HG03103 (cell line): ENCODE results near the gene GAB4.

Experiments
- ATAC-seq: cut with Tn5 transposase; IDR thresholded peaks from one replicate; pipeline ENCODE4 v1.9.1; 2021; ENCODE audit warnings: low read depth; ENCODE audit not compliant: unreplicated experiment

GAB4 gene

DNA sequence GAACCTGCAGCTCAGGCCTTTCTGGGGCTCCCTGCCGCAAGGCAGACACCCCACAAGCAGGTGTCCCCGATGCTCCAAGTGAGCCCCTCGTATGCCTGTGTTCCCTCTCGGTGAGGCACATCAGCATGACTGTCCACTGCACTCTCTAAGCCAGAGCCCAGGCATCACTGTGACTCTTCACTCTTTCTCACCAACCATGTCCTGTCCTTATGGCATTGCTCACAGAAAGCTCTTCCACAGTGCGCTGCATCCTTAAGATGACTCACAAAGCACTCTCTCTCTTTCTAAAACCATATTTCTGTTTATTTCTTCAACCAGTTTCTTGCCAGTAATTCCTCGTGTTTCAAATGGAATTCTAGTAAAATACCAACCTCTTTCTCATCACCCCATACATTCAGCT, 18.1 kb downstream of the GAB4 start:
- no peak for ATAC-seq

DNA sequence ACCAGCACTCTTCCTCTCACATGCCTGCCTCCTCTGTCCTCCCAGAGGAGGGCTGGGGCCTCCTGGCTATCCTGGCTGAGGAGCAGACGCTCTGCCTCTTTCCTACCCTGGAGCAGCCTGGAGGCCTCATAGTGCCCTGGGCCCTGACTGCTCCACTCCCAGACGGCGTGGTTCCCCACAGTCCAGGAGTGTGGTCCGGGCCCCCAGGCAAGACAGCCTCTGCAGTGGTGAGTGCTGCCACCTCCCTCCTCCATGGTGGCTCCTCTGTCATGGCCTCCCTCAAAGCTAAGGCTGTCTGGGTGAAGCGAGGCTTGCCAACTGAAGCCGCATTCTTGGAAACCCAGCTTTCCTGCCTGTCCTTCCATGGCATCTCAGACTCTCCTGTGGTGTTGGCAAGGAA, 19.8 kb downstream of the GAB4 start:
- ATAC-seq: no peak

DNA sequence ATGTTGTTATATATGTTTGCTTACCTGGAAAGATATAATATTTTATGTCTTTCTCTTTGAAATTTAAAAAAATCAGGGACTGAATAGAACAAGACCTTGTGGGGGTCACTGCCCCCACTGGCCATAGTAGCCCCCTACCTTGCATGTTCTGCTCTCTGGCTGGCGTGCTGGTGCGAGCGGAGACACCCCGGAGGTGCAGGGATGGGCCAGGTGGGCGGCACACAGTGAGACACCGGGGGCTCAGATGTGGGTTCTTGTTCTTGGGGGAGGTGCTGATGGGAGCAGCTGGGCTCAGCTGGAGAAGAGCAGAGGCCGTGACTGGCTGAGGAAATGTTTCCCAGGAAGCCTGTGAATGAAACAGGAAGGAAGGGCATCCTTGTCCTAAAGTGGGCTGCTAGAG, 20.2 kb downstream of the GAB4 start:
- no peak for ATAC-seq

DNA sequence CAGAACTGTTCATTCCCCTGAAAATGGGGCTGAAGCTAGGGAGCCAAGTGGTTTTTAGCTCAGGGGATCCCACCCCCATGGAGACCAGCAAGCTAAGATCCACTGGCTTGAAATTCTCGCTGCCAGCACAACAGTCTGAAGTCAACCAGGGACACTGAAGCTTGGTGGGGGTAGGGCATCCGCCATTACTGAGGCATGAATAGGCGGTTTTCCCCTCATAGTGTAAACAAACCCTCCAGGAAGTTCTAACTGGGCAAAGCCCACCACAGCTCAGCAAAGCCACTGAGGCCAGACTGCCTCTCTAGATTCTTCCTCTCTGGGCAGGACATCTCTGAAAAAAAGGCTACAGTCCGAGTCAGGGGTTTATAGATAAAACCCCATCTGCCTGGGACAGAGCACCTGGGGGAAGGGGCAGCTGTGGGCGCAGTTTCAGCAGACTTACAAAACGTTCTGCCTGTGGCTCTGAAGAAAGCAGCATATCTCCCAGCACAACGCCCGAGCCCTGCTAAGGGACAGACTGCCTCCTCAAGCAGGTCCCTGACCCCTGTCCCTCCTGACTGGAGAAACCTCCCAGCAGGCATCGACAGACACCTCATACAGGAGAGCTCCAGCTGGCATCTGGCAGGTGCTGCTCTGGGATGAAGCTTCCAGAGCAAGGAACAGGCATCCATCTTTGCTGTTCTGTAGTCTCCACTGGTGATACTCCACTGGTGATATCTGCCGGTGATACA, 32.7 kb downstream of the GAB4 start:
- ATAC-seq: no peak

DNA sequence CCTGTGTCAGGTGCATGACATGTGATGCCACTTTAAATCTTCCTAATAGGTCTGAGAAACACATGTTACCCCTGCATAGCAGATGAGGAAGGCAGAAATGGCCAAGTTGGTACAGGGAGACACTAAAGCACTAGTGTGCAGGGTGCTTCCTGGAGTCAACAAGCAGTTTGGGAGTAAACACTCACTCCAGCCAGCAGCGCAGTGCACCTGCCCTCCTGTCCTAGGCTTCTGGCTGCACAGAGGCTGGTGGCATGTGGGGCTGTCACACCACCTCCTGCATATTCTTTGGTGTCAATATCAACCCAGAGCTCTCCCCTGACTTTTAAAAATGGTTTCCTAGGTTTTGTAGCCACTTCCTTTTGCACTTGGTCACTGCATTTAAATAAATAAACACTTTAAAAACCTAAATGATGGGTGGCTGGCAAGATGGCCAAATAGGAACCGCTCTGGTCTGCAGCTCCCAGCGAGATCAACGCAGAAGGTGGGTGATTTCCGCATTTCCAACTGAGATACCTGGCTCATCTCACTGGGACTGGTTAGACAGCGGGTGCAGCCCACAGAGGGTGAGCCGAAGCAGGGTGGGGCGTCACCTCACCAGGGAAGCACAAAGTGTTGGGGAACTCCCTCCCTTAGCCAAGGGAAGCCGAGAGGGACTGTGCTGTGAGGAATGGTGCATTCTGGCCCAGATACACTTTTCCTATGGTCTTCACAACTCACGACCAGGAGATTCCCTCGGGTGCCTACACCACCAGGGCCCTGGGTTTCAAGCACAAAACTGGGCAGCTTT, 33.5 kb downstream of the GAB4 start:
- ATAC-seq: no peak

DNA sequence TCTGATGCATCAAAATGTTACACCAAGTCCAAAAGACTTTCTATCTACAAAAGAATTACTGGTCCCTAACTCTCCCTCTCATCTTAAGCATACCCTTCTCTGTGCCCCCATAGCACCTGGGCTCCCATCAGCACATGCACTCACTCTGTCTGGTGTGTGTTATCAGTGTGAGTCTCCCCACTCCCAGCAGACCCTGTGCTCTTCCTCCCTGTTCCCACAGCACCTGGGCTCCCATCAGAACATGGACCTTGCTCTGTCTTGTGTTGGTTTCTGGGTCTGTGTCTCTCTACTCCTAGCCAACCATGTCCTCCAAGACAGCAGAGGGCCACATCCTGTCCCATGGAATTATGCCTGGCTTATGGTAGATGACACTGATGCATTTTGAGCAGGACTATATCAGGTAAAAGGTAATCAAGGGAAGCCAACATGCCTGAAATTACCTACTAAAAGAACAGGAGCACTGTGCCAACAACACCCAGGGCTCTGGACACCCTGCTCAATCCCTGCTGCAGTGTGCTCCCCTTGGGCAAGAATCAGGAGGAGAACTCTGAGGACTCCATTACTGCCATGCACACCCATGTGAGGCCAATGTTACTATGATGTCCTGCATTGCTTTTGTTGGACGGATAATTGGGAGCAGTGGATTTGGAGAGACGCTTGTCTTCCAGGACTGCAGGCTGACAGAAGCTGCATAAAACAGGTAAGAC, 34.3 kb downstream of the GAB4 start:
- ATAC-seq: no peak

DNA sequence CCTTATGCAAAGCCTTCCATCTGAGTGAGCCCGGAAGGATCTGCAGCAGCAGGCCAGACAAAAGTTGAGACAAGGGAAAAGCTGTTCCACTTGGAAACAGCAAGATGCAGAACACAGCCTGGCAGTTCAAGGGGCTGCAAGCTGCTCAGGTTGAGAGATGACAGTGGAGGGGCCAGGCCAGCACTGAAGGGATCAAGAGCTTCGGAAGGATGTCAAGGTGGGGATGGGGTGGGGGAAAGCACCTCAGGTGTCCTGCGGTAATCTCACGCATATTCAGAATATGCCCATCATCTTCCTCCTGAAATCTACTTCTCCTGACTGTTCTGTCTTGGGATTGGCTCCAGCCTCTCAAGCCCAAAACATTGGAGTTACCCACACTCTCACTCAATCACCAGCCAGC, 35.7 kb downstream of the GAB4 start:
- no peak for ATAC-seq

DNA sequence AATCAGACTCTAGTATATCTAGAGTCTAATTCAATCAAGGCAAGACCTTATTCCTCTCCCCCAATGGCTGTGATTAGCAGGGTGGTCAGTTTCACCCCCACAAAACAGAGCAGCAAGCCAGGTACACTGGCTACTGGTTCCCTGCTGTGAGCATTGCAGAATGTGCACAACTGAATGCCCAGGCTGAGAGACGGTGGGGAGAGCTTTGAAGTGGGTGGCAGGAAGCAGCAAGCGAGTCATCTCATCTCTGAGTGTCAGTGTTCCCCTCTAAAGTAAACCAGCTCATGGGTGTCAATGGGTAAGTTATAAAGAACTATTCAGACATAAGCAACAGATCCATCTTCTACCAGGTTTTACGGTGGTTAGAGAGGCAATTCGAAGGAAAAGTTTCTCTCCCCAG, 37.6 kb downstream of the GAB4 start:
- no peak for ATAC-seq

DNA sequence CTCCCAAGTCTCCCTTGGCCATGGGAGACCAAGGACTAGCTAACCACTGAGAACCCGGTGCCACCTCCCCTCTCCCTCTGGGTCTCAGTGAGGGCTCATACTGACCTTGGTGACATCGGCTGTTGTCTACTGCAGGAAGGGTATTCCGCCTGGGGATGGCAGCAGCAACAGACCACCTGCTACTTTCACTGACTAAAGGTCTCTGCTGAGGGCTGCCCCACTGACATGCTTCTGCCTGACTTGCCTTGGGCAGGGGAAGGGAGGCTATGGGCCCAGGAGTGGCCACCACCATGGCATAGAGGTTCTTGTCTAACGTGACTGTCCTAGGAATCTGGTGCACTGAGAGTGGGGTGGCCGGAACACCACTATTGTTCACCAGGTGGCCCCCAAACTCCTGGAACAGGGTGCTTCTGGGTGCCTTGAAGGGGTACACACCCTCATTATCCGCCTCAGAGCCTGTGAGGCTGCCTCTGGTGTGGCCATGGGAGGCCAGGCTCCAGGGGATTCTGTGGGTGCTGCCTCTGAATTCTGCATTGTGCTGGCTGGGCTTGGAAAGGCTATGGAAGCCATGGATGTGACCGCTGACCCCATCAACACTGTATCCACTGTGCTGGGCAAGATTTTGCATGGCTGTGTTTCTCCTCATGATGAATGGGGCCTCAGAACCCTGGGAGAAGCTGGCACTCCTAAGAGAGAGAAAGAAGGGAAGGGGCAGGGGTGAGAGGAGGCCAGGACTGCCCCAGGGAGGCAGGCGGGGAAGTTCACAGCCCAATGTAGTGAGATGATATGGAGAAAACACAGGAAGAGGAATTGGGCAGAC, 38.3 kb downstream of the GAB4 start:
- no peak for ATAC-seq

DNA sequence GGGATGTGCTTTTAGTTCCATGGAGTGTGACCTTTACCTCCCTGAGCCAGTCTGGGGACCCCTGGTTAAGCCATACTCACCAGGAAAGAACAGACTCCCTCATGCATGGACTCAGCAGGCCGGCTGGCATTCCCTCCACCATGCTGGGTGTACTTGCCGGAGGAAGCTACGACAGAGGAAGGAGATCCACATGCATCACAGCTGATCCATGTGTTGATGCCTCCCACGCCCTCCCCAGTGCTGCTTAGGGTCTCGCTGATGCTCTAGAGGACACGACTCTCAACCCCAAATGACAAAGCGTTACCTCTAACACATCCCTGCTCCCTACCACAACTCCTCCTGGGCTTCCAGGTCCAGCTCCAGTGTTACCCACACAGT, 39.8 kb downstream of the GAB4 start:
- ATAC-seq: no peak

DNA sequence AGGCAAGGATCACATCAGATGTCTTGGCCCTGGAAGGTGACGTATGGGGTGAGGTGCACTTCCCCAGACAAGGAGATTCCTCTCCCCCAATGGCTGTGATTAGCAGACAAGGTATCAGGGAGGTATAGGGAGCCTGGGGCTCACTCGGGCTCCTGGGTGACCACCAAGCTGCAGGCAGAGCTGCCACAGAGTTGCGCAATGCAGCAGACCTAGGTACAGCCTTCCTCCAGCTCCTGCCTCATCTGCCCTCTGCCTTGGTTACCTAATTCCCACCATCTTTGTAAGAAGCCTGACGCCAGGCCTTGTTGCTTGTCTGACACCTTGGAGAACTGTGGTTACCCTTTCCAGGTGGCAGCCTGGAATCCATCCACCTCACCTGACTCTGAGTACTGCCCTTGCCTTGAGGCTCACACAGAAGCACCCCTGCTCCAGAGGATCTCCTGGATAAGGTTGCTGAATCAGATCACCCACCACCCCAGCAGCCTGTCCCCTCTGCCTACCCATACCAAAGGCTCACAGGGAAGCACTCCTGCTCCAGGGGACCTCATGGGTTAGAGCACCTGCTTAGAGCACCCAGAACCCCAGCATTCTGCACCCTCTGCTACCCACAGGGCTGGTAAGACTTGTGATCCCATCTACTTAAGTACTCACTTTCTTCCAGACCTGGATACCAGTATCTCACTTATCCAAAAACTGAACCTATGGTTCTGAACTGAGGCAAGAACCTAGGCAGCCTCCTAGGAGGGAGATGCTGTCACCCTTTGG, 40.4 kb downstream of the GAB4 start:
- no peak for ATAC-seq

DNA sequence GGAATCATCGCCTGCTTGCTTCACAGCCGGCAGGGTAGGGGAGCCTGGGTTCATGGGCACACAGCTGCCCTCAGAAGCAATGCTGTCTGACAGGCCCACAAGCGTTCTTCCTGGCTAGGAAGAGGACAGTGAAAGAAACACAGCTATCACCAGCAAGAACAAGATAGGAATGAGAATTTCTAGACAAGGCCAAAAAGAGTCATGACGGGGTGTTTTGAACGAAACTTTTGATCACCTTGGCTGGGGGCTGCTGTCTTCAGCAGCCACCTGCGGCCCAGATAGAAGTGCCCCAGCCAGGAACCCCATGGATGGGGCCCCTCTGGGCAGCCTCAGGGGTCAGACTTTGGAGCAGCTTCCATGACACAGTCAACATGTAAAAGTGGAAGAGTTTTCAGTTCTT, 41.8 kb downstream of the GAB4 start:
- ATAC-seq: no peak

DNA sequence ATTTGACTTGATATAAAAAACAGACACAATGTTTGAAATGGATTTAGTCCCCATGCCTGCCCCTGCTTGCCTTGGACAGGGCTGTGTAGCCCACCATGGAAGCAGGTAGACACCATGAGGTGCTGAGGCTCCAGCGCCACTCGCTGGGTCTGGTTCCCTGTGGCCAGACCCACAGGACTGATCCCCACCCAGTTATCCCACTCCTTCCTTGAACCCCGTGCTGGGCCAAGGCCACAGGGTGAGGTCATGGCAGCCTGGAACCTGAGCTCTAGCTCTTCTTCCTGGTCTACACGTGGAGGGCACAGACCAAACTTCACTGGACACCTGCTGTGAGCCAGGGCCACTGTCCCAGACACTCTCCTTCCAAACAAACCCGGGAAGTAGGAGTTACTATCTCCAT, 42.5 kb downstream of the GAB4 start:
- ATAC-seq: no peak

DNA sequence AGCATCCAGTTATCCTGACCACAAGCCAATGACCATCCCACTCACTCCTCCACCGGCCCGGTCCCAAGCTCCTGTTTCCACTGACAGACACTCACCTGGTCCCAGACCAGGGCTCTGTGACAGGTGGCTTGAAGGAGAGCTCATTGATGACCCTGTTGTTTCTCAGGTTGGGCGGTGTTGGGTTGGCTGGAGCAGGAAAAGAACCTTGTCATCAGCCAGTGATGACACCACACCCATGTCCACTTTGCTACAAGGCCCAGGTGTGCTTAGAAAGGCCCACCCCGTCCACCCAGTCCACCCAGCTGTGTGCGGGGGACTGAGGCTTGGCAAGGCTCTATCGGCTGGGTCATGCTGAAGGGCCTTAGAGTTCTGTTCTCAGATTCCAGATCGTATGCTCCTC, 42.9 kb downstream of the GAB4 start:
- no peak for ATAC-seq

DNA sequence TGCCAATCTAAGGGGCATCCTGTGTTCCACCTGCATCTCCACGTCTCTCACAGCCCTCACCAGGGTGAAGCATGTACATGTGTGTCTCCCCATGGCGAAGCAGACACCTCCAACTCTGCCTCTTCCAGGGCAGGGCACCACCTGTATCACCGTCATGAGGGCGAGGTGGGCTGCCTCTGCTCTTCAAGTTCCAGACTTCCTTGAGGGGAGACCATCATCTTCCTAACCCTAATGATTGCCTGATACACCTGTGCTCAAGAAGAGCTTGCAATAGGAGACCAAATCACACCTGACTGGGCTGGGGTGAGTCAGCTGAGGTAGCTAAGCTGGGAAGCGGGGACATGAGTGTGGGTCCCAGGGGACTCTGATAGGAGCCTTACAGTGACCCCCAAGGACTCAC, 43.7 kb downstream of the GAB4 start:
- ATAC-seq: no peak

DNA sequence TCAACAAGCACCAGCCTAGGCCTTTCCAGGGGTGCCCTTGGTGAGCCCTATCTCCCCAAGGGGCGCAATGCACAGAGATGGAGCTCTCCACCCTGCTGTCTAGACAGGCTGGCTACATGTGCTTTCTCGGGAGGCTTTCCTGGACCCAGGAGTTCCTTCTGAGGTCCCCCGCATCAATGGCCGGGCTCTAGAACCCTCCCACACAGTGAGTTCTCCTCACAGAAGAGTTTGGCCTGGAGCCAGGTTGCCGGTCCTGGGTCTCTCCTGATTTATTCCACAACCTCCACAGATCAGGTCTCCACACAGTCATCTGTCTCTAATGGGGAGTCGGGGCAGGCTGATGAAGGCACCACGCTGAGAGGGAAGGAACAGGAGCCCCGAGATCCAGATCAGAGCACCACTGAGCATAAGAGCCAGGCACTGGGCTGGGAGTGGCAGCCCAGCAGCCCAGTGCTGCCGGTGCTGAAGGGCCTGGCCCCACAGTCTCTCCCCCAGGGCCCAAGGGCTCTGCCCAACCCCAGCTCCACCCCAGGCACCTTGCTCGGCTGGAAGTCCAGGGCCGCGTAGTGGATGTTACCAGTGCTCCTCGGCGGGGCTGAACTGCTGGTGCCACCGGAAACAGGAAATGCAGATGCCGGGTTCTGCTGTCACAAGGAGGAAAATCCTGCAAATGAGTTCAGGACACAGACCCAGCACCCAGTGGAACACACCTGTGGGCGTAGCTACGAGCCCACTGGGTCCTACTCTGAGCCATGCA, 44.7 kb downstream of the GAB4 start:
- no peak for ATAC-seq

DNA sequence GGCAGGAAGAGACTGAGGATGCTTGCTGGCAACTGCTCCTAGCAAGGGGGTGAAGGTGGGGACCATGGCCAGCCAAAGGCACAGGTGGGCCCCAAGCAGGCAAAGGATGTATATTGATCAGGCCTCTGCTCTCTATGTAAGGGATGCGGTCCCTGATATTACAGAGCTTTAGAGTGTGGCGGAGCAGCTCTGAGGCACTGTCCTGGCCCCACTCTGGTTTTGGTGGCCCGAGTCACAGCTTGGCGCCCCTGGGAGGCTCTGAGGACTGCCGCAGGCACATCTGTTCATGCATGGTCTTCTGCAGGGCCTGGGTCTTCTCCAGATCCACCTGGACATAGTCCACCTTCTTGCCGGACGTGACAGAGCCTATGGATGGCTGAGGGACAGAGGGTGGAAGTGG, 45.5 kb downstream of the GAB4 start:
- no peak for ATAC-seq

DNA sequence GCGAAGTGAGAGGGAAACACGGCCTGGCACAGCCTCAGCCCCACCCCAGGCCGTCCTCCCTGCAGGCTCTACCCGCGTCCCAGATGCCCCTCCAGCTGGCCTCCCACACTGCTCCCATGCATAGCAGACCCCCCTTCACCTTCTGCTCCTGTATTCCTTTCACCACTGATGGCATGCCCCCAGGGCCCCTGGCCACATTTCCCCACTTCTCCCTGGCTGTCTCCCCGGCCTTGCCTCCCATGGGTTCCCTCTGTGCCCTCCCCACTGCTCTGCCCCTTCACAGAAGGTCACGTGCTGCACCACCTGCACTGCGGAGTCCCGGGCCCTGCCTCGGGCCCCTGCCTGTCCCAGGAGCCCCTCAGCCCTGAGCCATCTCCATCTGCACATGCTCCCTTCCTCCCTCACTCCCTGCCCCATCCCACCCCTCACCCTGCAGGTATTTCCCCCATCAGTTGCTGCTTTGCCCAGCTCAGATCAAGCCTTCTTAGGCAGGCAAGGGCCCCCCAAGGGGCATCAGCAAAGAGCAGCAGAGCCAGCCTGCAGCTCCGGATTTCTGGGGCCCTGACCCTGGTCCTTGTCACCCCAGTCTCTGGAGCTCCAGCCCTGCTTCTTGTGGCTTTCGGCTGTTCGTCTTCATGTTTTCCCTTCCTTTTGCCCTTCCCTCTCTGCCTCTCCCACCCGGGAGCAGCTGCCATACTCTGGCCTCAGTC, 46.4 kb downstream of the GAB4 start:
- no peak for ATAC-seq

DNA sequence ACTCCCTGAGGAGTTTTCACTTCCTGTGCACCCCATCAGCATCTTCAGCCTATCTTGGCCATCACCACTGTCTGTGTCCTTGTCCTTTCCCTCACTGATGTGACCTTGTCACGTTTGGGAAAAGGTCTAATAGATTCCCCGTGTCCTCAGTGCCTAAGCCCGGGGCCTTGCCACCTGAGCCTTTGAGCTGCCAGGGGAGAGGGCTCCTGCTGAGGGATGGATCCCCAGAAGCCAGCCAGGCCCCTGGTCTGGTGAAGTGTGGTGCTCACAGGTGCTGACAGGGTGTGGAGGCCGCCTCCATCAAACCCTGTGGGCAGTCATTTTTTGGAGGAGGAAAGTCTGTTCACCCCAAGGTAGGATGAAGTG, 47.2 kb downstream of the GAB4 start:
- ATAC-seq: no peak
